GM12873 (cell line): ENCODE data around the gene USP10.

Source experiments
- TF ChIP-seq, protein P1 (sequence below): IDR thresholded peaks from 2 replicates; pipeline ENCODE4 v1.5.1; 2012; ENCODE audit warnings: low read depth, mild to moderate bottlenecking, moderate library complexity, low read length, control low read depth; ENCODE audit not compliant: insufficient read depth; ENCODE audit errors: missing control alignments

USP10 gene

DNA sequence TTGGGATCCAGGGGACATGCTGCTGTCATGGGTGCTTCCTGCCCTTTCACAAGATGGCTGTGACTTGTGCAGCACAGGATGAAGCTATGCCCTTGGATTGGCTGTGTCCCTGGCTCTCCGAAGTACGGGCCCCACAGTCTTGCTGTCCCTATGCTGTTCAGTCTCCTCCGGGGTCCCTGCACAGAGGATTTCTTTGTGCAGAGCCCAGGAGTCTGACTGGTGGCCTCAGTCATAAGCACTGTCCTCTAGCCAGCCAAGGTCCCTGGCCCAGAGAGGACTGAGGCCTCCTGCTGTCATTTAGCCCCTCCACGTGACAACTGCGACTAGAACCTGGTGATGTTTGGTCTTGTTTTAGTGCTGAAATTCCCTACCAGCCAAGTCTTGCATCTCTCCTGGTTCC, 77.6 kb downstream of the USP10 start:
- TF ChIP-seq, protein P1, sequence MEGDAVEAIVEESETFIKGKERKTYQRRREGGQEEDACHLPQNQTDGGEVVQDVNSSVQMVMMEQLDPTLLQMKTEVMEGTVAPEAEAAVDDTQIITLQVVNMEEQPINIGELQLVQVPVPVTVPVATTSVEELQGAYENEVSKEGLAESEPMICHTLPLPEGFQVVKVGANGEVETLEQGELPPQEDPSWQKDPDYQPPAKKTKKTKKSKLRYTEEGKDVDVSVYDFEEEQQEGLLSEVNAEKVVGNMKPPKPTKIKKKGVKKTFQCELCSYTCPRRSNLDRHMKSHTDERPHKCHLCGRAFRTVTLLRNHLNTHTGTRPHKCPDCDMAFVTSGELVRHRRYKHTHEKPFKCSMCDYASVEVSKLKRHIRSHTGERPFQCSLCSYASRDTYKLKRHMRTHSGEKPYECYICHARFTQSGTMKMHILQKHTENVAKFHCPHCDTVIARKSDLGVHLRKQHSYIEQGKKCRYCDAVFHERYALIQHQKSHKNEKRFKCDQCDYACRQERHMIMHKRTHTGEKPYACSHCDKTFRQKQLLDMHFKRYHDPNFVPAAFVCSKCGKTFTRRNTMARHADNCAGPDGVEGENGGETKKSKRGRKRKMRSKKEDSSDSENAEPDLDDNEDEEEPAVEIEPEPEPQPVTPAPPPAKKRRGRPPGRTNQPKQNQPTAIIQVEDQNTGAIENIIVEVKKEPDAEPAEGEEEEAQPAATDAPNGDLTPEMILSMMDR: no peak

DNA sequence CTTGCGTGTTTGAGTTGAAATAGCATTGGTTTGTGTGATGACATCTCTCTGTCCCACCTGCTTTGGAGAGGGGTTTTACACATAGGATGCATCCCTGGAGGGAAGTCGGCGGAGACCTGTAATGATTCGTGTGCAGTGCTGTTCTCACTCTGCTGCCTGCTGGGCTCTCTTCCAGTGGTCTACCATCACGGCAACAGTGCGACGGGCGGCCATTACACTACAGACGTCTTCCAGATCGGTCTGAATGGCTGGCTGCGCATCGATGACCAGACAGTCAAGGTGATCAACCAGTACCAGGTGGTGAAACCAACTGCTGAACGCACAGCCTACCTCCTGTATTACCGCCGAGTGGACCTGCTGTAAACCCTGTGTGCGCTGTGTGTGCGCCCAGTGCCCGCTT, 78.9 kb downstream of the USP10 start:
- TF ChIP-seq, protein P1: no peak

DNA sequence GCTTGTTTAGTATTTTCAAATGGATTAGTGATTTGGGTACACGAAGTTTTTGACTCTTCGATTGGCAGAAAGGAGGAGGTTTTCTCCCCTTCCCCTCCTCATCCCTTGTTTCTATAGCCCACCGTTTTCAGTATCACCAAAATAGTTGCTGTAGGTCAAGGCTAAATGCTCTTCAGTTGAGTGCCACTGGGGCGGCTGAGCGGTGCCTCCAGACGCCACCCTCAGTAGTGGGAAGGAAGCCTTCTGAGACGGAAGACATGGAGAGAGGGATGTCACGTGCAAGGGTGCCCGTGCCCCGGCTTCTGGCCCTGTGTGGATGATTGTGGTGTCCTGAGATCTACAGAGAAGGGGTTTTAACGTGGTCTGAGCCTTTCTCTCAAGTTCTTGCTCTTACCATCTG, 80.3 kb downstream of the USP10 start:
- TF ChIP-seq, protein P1: no peak

DNA sequence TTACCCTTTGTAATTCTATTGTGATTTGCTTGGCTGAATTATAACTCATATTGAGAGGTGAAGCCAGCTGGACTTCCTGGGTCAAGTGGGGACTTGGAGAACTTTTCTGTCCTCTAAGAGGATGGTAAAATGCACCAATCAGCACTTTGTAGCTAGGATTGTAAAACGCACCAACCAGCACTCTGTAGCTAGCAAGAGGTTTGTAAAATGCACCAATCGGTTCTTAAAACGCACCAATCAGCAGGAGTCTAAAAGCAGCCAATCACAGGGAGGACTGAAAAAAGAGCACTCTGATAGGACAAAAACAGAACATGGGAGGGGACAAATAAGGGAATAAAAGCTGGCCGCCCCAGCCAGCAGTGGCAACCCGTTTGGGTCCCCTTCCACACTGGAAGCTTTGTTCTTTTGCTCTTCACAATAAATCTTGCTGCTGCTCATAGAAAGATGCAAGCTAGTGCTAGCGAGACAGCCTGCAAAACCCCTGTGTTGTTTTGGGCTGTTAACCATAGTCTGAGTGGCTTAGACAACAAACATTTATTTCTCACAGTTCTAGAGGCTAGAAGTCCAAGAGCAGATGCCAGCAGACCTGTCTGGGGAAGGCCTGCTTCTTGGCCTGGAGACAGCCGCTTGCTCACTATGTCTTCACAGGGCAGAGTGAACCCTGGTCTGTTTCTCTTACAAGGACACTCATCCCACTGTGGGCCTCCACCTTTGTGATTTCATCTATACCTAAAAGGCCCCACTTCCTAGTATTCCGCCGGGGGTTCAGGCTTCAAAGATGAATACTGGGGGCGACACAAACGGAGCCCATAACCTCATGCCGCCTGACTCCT, 81.0 kb downstream of the USP10 start:
- TF ChIP-seq, protein P1: no peak

DNA sequence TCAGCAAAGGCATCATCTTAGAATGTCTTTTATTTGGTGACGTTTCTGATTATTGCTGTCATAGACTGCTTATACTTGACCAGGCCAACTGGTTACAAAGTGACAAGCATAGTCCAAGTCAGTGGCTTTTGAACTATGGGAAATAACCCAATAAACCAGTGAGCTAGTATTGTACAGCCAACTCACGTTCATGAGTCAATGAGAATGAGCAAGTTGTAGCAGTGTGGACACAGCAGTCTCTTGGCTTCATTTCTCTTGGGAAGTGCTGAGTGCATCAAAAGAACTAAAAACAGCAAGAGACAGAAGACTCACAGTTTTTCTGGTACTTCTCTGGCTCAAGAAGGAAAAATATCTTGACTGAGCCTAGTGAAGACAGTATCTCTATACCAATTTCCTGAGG, 83.0 kb downstream of the USP10 start:
- TF ChIP-seq, protein P1: no peak

DNA sequence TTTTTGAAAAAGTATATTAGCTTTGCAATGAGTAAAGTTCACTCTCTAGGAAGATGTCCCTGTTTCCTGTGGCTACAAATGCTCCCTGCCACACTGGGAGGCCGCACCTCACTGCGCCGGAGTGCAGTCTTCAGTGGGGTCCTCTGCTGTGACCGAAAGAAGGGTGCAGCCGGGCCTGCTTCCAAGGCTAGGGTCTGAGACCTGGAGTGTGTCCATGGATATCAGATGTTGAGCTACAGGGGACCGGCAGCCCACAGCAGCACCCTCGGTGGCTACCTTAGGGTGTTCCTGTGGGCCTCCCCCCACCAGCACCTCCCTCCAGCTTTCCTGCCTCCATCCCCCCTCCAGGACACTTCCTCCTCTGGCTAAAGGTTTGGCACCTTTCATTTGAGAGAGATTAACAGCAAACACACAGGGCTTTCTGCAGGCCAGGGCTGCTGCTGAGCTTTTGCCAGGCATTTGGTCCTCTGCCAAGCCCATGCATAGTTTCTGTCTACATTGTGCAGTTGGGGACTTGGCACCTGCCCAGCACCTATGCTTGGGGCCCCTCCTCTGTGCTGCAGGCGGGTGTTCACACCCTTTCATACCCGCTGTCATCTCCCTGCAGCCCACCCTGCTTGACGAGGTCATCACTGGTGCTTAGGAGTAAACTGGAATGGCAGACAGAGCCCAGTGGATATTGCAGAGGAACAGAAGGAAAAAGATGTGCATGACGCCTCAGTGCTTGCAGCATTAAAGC, 86.2 kb downstream of the USP10 start:
- TF ChIP-seq, protein P1: no peak

DNA sequence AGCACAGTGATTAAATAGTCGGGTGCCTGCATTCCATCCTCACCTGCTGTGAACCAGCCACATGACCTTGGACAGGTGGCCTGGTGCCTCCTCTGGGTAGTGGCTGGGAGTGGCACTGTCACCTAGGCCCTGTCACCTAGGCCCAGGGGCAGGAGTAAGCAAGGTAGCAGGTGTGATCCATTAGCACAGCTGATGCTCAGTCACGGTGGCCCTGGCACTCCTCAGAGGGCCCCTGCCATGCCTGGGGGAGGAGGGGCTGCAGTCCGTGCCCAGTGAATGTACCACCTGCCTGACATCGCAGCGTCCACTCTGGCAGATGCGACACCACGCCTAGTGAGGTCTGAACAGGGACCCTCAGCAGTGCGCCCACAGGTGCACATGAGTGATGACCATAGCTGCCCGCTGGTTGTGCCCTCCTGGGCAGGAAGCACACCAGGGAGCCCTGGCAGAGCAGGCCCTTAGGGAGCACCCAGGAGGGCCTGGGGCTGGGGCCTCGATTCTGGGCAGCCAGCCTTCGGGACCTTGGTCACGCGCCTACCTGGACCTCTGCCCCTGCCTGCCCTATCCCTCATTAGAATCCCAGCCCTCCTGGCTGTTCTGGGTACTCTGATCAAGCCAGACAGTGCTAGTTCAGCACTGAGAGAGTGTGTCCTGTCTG, 86.9 kb downstream of the USP10 start:
- TF ChIP-seq, protein P1: no peak
